Mesenchymal stem cell (in vitro differentiated cells and primary cell): Measurements from ENCODE around the gene ZNF609.
A peak's percentile ranks its signal among the peaks of the same experiment; 100 is the strongest.

Experiments used
- DNase-seq: peaks from one replicate; pipeline ENCODE4 v3.0.0-alpha.2; 2013
- H2AFZ ChIP-seq: one replicate; pipeline ENCODE4 v1.6.1; 2013; ENCODE audit warnings: low read depth, mild to moderate bottlenecking, control low read depth, inconsistent platforms, low read length, moderate library complexity
- H2AK5ac ChIP-seq: 2 replicates; pipeline ENCODE4 v1.6.1; 2013; ENCODE audit warnings: low read length, moderate library complexity, mild to moderate bottlenecking, inconsistent platforms; ENCODE audit not compliant: severe bottlenecking
- H2BK120ac ChIP-seq: one replicate; pipeline ENCODE4 v1.6.1; 2013; ENCODE audit warnings: low read depth, mild to moderate bottlenecking, inconsistent platforms, low read length, moderate library complexity
- H2BK12ac ChIP-seq, 2 experiments: one replicate each; pipeline ENCODE4 v1.6.1; 2013; ENCODE audit warnings: inconsistent platforms in 2 of 2, low read length in 2 of 2, mild to moderate bottlenecking in 2 of 2, moderate library complexity in 2 of 2, control low read depth in 1 of 2
- H2BK15ac ChIP-seq: one replicate; pipeline ENCODE4 v1.6.1; 2013; ENCODE audit warnings: mild to moderate bottlenecking, low read depth, inconsistent platforms; ENCODE audit not compliant: poor library complexity, severe bottlenecking
- H2BK5ac ChIP-seq: 2 replicates; pipeline ENCODE4 v1.6.1; 2013; ENCODE audit warnings: low read depth, mild to moderate bottlenecking, low read length, control low read depth, inconsistent platforms; ENCODE audit not compliant: poor library complexity, severe bottlenecking
- H3K14ac ChIP-seq, 2 experiments: one replicate each; pipeline ENCODE4 v1.6.1; 2013; ENCODE audit warnings: inconsistent platforms in 2 of 2, low read length in 2 of 2, control low read depth in 1 of 2, mild to moderate bottlenecking in 1 of 2, moderate library complexity in 1 of 2
- H3K18ac ChIP-seq, 2 experiments: one replicate each; pipeline ENCODE4 v1.6.1; 2013; ENCODE audit warnings: inconsistent platforms in 2 of 2, low read length in 2 of 2, control low read depth in 1 of 2, low read depth in 1 of 2, mild to moderate bottlenecking in 1 of 2
- H3K23ac ChIP-seq, 2 experiments: one replicate each; pipeline ENCODE4 v1.6.1; 2013; ENCODE audit warnings: inconsistent platforms in 2 of 2, low read length in 2 of 2, mild to moderate bottlenecking in 2 of 2, moderate library complexity in 2 of 2, control low read depth in 1 of 2
- H3K27ac ChIP-seq: 2 replicates; pipeline ENCODE4 v1.5.1; 2013; ENCODE audit warnings: mild to moderate bottlenecking, moderate library complexity, low read length, control low read depth, inconsistent platforms; ENCODE audit not compliant: poor library complexity, severe bottlenecking
- H3K27me3 ChIP-seq, 2 experiments: 2 replicates each; pipeline versions ENCODE4 v1.6.1 to v1.7.0; 2013; ENCODE audit warnings: low read length in 2 of 2, mild to moderate bottlenecking in 2 of 2, moderate library complexity in 2 of 2, control low read depth in 1 of 2, inconsistent platforms in 1 of 2; ENCODE audit not compliant: control insufficient read depth in 1 of 2, insufficient read depth in 1 of 2
- H3K36me3 ChIP-seq, 2 experiments: 2 replicates each; pipeline versions ENCODE4 v1.6.1 to v1.7.0; 2013; ENCODE audit warnings: low read length in 2 of 2, control low read depth in 1 of 2, inconsistent platforms in 1 of 2, low read depth in 1 of 2, mild to moderate bottlenecking in 1 of 2; ENCODE audit not compliant: insufficient read depth in 2 of 2, control insufficient read depth in 1 of 2
- H3K4ac ChIP-seq, 2 experiments: one replicate each; pipeline ENCODE4 v1.6.1; 2013; ENCODE audit warnings: inconsistent platforms in 2 of 2, low read length in 2 of 2, mild to moderate bottlenecking in 2 of 2, moderate library complexity in 2 of 2, control low read depth in 1 of 2, low read depth in 1 of 2
- H3K4me1 ChIP-seq: 2 replicates; pipeline ENCODE4 v1.6.1; 2013; ENCODE audit warnings: low read depth, low read length, control low read depth; ENCODE audit not compliant: control insufficient read depth, insufficient read depth
- H3K4me2 ChIP-seq: 2 replicates; pipeline ENCODE4 v1.6.1; 2013; ENCODE audit warnings: low read length, mild to moderate bottlenecking, inconsistent platforms; ENCODE audit not compliant: poor library complexity, severe bottlenecking
- H3K4me3 ChIP-seq, 2 experiments: 2 replicates each; pipeline versions ENCODE4 v1.5.1 to v1.7.0; 2013; ENCODE audit warnings: low read length in 2 of 2, mild to moderate bottlenecking in 2 of 2, control low read depth in 1 of 2, low read depth in 1 of 2; ENCODE audit not compliant: insufficient read depth in 1 of 2
- H3K79me1 ChIP-seq: replicated peaks from 2 replicates; pipeline ENCODE4 v1.6.1; 2013; ENCODE audit warnings: mild to moderate bottlenecking, control low read depth, low read length, inconsistent platforms; ENCODE audit not compliant: poor library complexity, severe bottlenecking
- H3K9ac ChIP-seq: 2 replicates; pipeline ENCODE4 v1.7.0; 2013; ENCODE audit warnings: mild to moderate bottlenecking, low read length, moderate library complexity
- H3K9me3 ChIP-seq: 2 replicates; pipeline ENCODE4 v1.7.0; 2013; ENCODE audit warnings: mild to moderate bottlenecking, low read length; ENCODE audit not compliant: control insufficient read depth
- H4K8ac ChIP-seq: one replicate; pipeline ENCODE4 v1.6.1; 2013; ENCODE audit warnings: inconsistent platforms, mild to moderate bottlenecking, low read length, moderate library complexity
- H4K91ac ChIP-seq: one replicate; pipeline ENCODE4 v1.6.1; 2013; ENCODE audit warnings: mild to moderate bottlenecking, low read length, inconsistent platforms
- WGBS: methylation state at CpG from one replicate; pipeline ENCODE4 v1.1.7; 2013; ENCODE audit warnings: mixed read lengths; 5-methylcytosine and 5-hydroxymethylcytosine counted together

The ZNF609 gene

DNA sequence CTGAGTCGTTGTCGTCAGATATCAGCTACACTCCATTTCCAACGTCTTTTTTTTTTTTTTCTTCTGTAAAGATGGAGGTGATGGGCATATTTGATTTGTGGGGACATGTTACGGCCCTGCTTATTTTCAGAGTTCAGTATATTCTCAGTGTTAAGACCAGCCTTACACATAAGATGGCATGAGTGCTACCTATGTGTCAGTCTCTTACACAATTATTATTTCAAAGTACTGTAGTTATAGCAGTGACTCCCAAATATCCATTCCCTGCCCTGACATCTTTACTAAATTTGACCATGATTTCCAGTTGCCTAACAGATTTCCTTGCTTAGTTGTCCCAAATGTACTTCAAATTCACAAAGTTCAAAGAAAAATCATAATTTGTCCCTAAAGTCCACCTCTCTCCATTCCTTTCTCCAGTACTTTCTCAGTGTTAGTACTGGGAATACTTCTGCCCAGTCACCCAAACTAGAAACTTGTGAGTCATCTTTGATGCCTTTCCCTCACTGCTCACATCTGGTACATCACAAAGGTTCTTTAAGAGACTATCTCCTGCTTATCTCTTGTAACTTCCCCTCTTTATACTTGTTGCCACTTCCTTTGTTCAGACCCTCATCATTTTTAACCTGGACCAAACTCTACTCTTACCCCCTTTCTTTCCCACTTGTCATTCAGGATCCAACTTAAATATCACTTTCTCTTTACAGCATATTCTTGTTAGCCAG, 67.0 kb downstream of the ZNF609 start:
- Histone ChIP-seq H3K9me3 (no peaks in the 10 kb centered on the region), H2AFZ (no peak overlapping the region), H3K4me3 (no peak overlapping the region), H3K27ac (peak overlapping the region; percentile 16), H2BK12ac (no peak overlapping the region), H2BK120ac (no peak overlapping the region), H2AK5ac (no peak overlapping the region), H3K27me3 (no peaks in the 10 kb centered on the region), H4K91ac (no peak overlapping the region), H2BK15ac (no peak overlapping the region), H4K8ac (no peak overlapping the region), H3K9ac (no peak overlapping the region), H3K79me1 (peaks cover 19% of the 10 kb centered on the region), H3K4ac (no peak overlapping the region), H3K18ac (no peak overlapping the region), H3K36me3 (peaks cover 9 to 11% of the 10 kb centered on the region in 2 experiments), H3K14ac (no peak overlapping the region), H3K23ac (no peak overlapping the region), H3K4me2 (no peak overlapping the region), H2BK5ac (no peak overlapping the region), H3K4me1 (peaks cover 6% of the 10 kb centered on the region)
- peak; percentile 80 for DNase-seq
- 87% methylated on average over 3 of the region's 4 CpGs for WGBS

- Histone ChIP-seq H3K9ac (no peak overlapping the region), H2AFZ (no peak overlapping the region), H2BK120ac (no peak overlapping the region), H3K4ac (no peak overlapping the region), H3K27ac (no peak overlapping the region), H2BK12ac (no peak overlapping the region), H3K36me3 (peaks cover 9 to 11% of the 10 kb centered on the region in 2 experiments), H3K4me2 (no peak overlapping the region), H3K79me1 (peaks cover 19% of the 10 kb centered on the region), H3K9me3 (no peaks in the 10 kb centered on the region), H3K23ac (no peak overlapping the region), H2BK15ac (no peak overlapping the region), H3K27me3 (no peaks in the 10 kb centered on the region), H2BK5ac (no peak overlapping the region), H3K4me1 (peaks cover 8% of the 10 kb centered on the region), H4K91ac (no peak overlapping the region), H2AK5ac (no peak overlapping the region), H3K4me3 (no peak overlapping the region), H4K8ac (no peak overlapping the region), H3K18ac (no peak overlapping the region), H3K14ac (no peak overlapping the region)
- WGBS = 97% methylated on average over 10 of the region's 10 CpGs
- no peak for DNase-seq
Measured at GRCh38 chr15:64528871-64529270, 68.5 kb downstream of the ZNF609 start.

- Histone ChIP-seq H4K8ac (no peak overlapping the region), H2AK5ac (no peak overlapping the region), H3K4ac (no peak overlapping the region), H2BK5ac (no peak overlapping the region), H3K27me3 (no peaks in the 10 kb centered on the region), H4K91ac (no peak overlapping the region), H3K79me1 (peaks cover 23% of the 10 kb centered on the region), H2BK15ac (no peak overlapping the region), H3K36me3 (peaks cover 9 to 11% of the 10 kb centered on the region in 2 experiments), H3K4me2 (no peak overlapping the region), H2BK12ac (no peak overlapping the region), H3K9me3 (no peaks in the 10 kb centered on the region), H3K27ac (no peak overlapping the region), H3K14ac (no peak overlapping the region), H3K9ac (no peak overlapping the region), H3K4me3 (no peak overlapping the region), H3K18ac (no peak overlapping the region), H2BK120ac (no peak overlapping the region), H2AFZ (no peak overlapping the region), H3K4me1 (peaks cover 8% of the 10 kb centered on the region), H3K23ac (no peak overlapping the region)
- peak; percentile 18 for DNase-seq
- 21% methylated on average over 1 of the region's 1 CpG for WGBS
Measured at GRCh38 chr15:64530472-64530871, 70.1 kb downstream of the ZNF609 start.

- H3K79me1 ChIP-seq = peaks cover 20% of the 10 kb centered on the region
- H3K27me3 ChIP-seq = no peaks in the 10 kb centered on the region
- H4K8ac ChIP-seq = no peak overlapping the region
- peaks cover 6% of the 10 kb centered on the region for H3K4me1 ChIP-seq
- no peak overlapping the region for H2AFZ ChIP-seq
- no peak overlapping the region for H3K4ac ChIP-seq
- H3K36me3 ChIP-seq = peaks cover 9 to 11% of the 10 kb centered on the region in 2 experiments
- no peak for DNase-seq
- H3K4me2 ChIP-seq = no peak overlapping the region
- no peaks in the 10 kb centered on the region for H3K9me3 ChIP-seq
- no peak overlapping the region for H2BK15ac ChIP-seq
- no peak overlapping the region for H2BK12ac ChIP-seq
- H4K91ac ChIP-seq = no peak overlapping the region
- no peak overlapping the region for H3K4me3 ChIP-seq
- H2BK120ac ChIP-seq = no peak overlapping the region
- no peak overlapping the region for H2BK5ac ChIP-seq
- no peak overlapping the region for H3K23ac ChIP-seq
- H3K18ac ChIP-seq = no peak overlapping the region
- H3K14ac ChIP-seq = no peak overlapping the region
- H3K9ac ChIP-seq = no peak overlapping the region
- no peak overlapping the region for H2AK5ac ChIP-seq
- H3K27ac ChIP-seq = no peak overlapping the region
Measured at GRCh38 chr15:64530918-64531317, 70.5 kb downstream of the ZNF609 start.
